ENCODE data around the gene ARHGAP11A. TPM values are rescaled to one million over a fixed set of nuclear protein-coding genes. Genes with fewer than 3 reads are reported as not detected.

The ARHGAP11A gene
- total RNA-seq, 4 donors from 2014 or later, result 1.6 to 2.4 (median 2.2) TPM

DNA sequence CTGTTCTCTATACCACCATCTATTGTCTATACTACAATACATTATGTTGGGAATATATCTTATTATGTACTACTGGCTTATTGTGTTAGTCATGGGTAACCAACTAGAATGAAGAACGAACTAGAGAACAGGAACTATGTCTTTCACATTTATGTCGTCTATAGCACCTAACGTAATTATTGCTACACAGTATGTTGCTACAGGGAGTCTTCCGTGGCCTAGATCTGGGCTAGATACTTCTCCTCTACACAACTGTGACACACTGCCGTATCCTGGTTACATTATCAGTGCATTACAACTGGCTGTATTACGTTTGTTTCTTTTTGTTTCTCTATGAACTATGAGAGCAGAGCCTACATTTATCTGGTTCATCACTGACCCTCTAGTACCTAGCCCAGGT is 60.2 kb downstream of the ARHGAP11A start:
- Histone ChIP-seq H3K4me1 (peaks cover under 1 to 53% (median 6%) of the 10 kb centered on the region in 3 donors), H3K27me3 (no peaks in the 10 kb centered on the region), H3K4me3 (no peak overlapping the region), H3K9me3 (no peaks in the 10 kb centered on the region), H3K36me3 (no peaks in the 10 kb centered on the region), H3K27ac (peak overlapping the region in 3 of 4 donors; percentile 39 to 61 (median 61))
- no peak for TF ChIP-seq POLR2A (IDR thresholded peaks at IDR 0.05)
- TF ChIP-seq EP300 (IDR thresholded peaks at IDR 0.05), result no peak
- TF ChIP-seq, protein P1, sequence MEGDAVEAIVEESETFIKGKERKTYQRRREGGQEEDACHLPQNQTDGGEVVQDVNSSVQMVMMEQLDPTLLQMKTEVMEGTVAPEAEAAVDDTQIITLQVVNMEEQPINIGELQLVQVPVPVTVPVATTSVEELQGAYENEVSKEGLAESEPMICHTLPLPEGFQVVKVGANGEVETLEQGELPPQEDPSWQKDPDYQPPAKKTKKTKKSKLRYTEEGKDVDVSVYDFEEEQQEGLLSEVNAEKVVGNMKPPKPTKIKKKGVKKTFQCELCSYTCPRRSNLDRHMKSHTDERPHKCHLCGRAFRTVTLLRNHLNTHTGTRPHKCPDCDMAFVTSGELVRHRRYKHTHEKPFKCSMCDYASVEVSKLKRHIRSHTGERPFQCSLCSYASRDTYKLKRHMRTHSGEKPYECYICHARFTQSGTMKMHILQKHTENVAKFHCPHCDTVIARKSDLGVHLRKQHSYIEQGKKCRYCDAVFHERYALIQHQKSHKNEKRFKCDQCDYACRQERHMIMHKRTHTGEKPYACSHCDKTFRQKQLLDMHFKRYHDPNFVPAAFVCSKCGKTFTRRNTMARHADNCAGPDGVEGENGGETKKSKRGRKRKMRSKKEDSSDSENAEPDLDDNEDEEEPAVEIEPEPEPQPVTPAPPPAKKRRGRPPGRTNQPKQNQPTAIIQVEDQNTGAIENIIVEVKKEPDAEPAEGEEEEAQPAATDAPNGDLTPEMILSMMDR (IDR thresholded peaks at IDR 0.05), result no peak
- ATAC-seq, result no peak
- WGBS, 2 donors (ENCODE audit: low coverage in 1 of 2), result 44 to 50% methylated on average over 6 of the region's 6 CpGs

DNA sequence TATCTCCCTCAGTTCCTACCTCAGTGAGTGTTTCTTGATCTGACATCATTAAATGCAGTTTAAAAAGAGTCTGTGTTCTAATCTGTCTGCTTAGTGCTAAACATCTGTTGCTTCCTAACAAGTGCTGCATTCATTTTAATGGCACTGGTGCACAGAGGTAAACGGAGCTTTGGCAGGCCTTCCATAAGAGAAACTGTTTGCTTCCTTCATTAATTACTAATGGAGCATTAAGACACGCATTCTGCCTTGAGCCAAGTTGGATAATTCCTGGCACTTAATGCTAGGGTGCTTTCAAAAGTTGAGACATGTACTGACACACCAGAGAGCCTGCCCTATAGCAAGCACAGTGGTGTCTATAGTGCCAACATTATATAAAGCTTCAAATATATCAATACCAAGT is 60.9 kb downstream of the ARHGAP11A start:
- 5% methylated on average over 2 of the region's 2 CpGs for WGBS, 2 donors (ENCODE audit: low coverage in 1 of 2)
- H3K36me3 ChIP-seq, result no peaks in the 10 kb centered on the region
- TF ChIP-seq POLR2AphosphoS5 (IDR thresholded peaks at IDR 0.05) (no peak), EP300 (IDR thresholded peaks at IDR 0.05) (no peak), POLR2A (IDR thresholded peaks at IDR 0.05) (no peak)
- TF ChIP-seq, protein P1 (IDR thresholded peaks at IDR 0.05), result no peak
- peaks cover 0 to 46% (median 6%) of the 10 kb centered on the region in 3 donors for H3K4me1 ChIP-seq
- no peak for ATAC-seq
- H3K27me3 ChIP-seq, result no peaks in the 10 kb centered on the region
- H3K4me3 ChIP-seq, result no peak overlapping the region
- peak overlapping the region in 1 of 4 donors; percentile 61 for H3K27ac ChIP-seq
- no peaks in the 10 kb centered on the region for H3K9me3 ChIP-seq

DNA sequence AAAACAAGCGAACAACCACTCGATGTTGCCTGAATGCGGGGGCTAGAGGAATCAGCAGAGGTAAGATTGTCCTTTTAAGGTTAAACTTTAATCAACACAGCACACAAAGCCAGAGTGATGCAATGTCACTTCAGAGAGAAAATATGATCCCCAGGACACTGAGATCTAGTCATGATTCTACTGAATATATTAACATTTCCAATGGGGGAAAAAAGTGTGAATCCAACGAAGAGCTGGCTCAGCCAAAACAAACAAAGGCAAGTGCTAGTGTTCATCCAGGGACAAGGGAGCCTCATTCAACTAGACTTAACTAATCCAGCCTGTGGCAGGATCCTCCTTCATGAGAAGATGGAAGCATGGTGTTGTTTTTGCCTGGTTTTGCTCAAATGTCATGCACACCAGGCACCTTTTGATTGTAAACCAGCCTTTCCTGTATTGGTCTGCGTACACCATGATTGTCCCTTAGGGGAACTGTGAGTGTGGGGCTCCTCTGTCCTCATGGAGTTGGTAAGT is 62.0 kb downstream of the ARHGAP11A start:
- peaks cover under 1 to 41% (median 6%) of the 10 kb centered on the region in 3 donors for H3K4me1 ChIP-seq
- H3K36me3 ChIP-seq, result no peaks in the 10 kb centered on the region
- H3K4me3 ChIP-seq, result no peak overlapping the region
- H3K27ac ChIP-seq, result peak overlapping the region in 1 of 4 donors; percentile 38
- 68 to 72% methylated on average over 4 of the region's 5 CpGs for WGBS, 2 donors (ENCODE audit: low coverage in 1 of 2)
- H3K27me3 ChIP-seq, result no peaks in the 10 kb centered on the region
- TF ChIP-seq POLR2AphosphoS5 (IDR thresholded peaks at IDR 0.05) (no peak), POLR2A (IDR thresholded peaks at IDR 0.05) (no peak)
- no peak for ATAC-seq
- H3K9me3 ChIP-seq, result no peaks in the 10 kb centered on the region

DNA sequence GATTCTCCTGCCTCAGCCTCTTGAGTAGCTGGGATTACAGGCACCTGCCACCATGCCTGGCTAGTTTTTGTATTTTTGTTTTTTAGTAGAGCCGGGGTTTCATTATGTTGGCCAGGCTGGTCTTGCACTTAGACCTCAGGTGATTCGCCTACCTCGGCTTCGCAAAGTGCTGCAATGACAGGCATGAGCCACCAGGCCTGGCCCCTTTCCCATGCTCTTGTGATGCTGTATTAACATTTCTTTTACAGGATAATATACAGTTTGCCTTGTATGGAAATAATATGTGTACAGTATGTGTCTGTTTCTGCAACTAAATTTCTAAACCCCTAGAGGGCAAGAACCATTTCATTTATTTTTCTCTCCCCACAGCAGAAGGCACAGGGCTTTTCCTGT is 64.0 kb downstream of the ARHGAP11A start:
- ATAC-seq, result no peak
- Histone ChIP-seq H3K27ac (no peak overlapping the region), H3K4me1 (peaks cover 6 to 46% (median 6%) of the 10 kb centered on the region in 3 donors), H3K27me3 (no peaks in the 10 kb centered on the region), H3K36me3 (no peaks in the 10 kb centered on the region), H3K4me3 (no peak overlapping the region), H3K9me3 (no peaks in the 10 kb centered on the region)
- no peak for TF ChIP-seq EP300 (IDR thresholded peaks at IDR 0.05)
- TF ChIP-seq POLR2AphosphoS5 (IDR thresholded peaks at IDR 0.05), result no peak
- TF ChIP-seq, protein P1 (IDR thresholded peaks at IDR 0.05), result no peak
- no peak for TF ChIP-seq POLR2A (IDR thresholded peaks at IDR 0.05)
- 90 to 97% methylated on average over 2 to 4 of the region's 4 CpGs for WGBS, 2 donors (ENCODE audit: low coverage in 1 of 2)

DNA sequence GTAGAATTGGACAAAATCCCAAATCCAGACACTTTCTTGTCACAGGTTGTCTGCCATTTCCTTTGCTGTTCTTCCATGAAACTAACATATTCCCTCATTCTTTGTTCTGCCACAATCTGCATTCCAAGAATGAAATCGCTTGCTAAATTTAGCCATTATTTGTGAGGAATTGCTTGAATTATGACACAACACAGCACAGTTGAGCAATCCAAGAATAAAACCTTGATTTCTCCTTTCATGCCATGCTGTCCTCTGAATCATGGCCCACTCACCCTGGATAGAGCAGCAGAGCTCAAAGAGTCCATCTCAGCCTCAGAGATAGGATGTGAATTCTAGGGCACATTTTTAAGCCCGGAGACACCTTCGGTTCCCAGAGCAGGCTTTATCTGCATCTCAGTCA is 67.3 kb downstream of the ARHGAP11A start:
- peak overlapping the region in 3 of 4 donors; percentile 9 to 56 (median 20) for H3K27ac ChIP-seq
- no peak for TF ChIP-seq POLR2A (IDR thresholded peaks at IDR 0.05)
- TF ChIP-seq EP300 (IDR thresholded peaks at IDR 0.05), result no peak
- TF ChIP-seq POLR2AphosphoS5 (IDR thresholded peaks at IDR 0.05), result peak; percentile 76
- TF ChIP-seq, protein P1 (IDR thresholded peaks at IDR 0.05), result no peak

More for the DNA sequence above, 67.3 kb downstream of the ARHGAP11A start:
- no peaks in the 10 kb centered on the region for H3K27me3 ChIP-seq
- peak; percentile 73 for ATAC-seq
- H3K36me3 ChIP-seq, result no peaks in the 10 kb centered on the region
- H3K4me1 ChIP-seq, result peaks cover 0 to 16% (median 6%) of the 10 kb centered on the region in 3 donors
- no peak overlapping the region for H3K4me3 ChIP-seq
- 63 to 73% methylated on average over 1 to 3 of the region's 3 CpGs for WGBS, 2 donors (ENCODE audit: low coverage in 1 of 2)
- H3K9me3 ChIP-seq, result no peaks in the 10 kb centered on the region
